ENCODE measurements around the gene RASA3.

RASA3 gene

GRCh38 chr13:114035583-114036531 lies 96.6 kb downstream of the RASA3 start:
- peak; percentile 59 for DNase-seq (ENCODE audit: low read depth, low spot score)

GRCh38 chr13:114035186-114035582 lies 97.2 kb downstream of the RASA3 start:
- no peak for DNase-seq (ENCODE audit: low read depth, low spot score)

- no peak for DNase-seq (ENCODE audit: low read depth, low spot score)
These were observed 97.9 kb downstream of the RASA3 start for GRCh38 chr13:114034481-114034891.

- DNase-seq (ENCODE audit: low read depth, low spot score): no peak
These were observed 98.7 kb downstream of the RASA3 start for GRCh38 chr13:114033541-114034315.

- DNase-seq (ENCODE audit: low read depth, low spot score): no peak
These were observed 100.2 kb downstream of the RASA3 start for GRCh38 chr13:114032126-114032799.

GRCh38 chr13:114031631-114032030 lies 100.8 kb downstream of the RASA3 start:
- DNase-seq (ENCODE audit: low read depth, low spot score): no peak

- no peak for DNase-seq (ENCODE audit: low read depth, low spot score)
These were observed 101.5 kb downstream of the RASA3 start for GRCh38 chr13:114030666-114031610.

GRCh38 chr13:114029866-114030625 lies 102.4 kb downstream of the RASA3 start:
- peak; percentile 46 for DNase-seq (ENCODE audit: low read depth, low spot score)

- DNase-seq (ENCODE audit: low read depth, low spot score): no peak
These were observed 104.6 kb downstream of the RASA3 start for GRCh38 chr13:114027826-114028225.

- no peak for DNase-seq (ENCODE audit: low read depth, low spot score)
These were observed 105.2 kb downstream of the RASA3 start for GRCh38 chr13:114027046-114027715.

GRCh38 chr13:114026481-114026880 lies 105.9 kb downstream of the RASA3 start:
- DNase-seq (ENCODE audit: low read depth, low spot score): no peak

- DNase-seq (ENCODE audit: low read depth, low spot score): peak; percentile 72
These were observed 106.5 kb downstream of the RASA3 start for GRCh38 chr13:114025714-114026431.

GRCh38 chr13:114025405-114025713 lies 107.1 kb downstream of the RASA3 start:
- no peak for DNase-seq (ENCODE audit: low read depth, low spot score)

- DNase-seq (ENCODE audit: low read depth, low spot score): no peak
These were observed 107.6 kb downstream of the RASA3 start for GRCh38 chr13:114024603-114025404.

- DNase-seq (ENCODE audit: low read depth, low spot score): no peak
These were observed 108.5 kb downstream of the RASA3 start for GRCh38 chr13:114023716-114024602.

- DNase-seq (ENCODE audit: low read depth, low spot score): no peak
These were observed 109.5 kb downstream of the RASA3 start for GRCh38 chr13:114022876-114023275.

- no peak for DNase-seq (ENCODE audit: low read depth, low spot score)
These were observed 110.1 kb downstream of the RASA3 start for GRCh38 chr13:114022309-114022669.
